Measurements from ENCODE around the gene OR8J3.
"Not testable (repeated sequence)": the region's sequence is repeated elsewhere in the genome, so short reads cannot be mapped to it uniquely, and the experiment has no call there.

OR8J3 gene

DNA sequence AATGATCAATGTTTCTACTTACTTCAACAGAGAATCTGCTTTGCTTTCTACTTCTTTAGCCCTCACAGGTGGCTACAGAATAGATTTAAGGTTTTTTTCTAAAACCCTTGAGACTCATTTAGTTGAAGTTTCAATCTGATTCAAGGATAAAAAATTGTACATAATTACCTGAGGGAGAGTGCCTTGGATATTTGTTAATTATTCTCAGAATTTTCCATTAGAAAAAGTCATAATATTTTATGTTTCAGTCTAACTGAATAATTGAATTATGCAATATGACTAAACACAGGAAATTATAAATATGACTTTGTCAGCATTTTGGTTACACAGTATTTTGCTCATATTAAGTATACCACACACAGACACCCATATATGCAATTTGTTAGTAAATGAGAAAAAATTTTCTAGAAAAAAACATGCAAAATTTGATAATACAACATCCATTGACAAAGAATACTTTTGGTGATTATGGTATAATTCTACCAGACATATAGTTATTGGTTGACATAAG lies at the start of gene OR8J3:
OR8J3 (minus strand) TSS at position 51 of the 511 bp plus-strand sequence. CDS start 2,483 bp downstream, outside the sequence.
- no peak for DNase-seq

- no peak for DNase-seq
These were observed 48.6 kb upstream of the OR8J3 start for GRCh38 chr11:56188602-56189001.

DNA sequence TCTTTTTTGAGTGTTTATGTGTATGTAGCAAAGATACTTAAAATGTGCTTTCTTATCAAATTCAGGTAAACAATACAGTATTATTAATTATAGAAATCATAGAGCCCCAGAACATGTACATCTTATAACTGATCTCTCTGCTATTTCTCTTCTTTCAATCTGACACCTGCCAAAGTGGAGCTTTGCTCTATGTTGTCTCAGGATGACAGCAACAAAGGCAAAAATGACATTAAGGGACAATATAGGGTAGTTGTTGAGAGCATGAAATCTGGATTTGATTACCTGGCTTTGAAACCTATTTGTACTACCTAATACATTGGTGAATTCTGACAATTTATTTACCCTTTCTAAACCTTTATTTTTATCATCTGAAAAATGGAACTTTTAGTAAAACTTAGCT lies 43.5 kb upstream of the OR8J3 start:
- DNase-seq = no peak

GRCh38 chr11:56176318-56176717 lies 36.3 kb upstream of the OR8J3 start, which contains the start of gene OR5J2:
Gene OR5J2 (plus strand): TSS chr11:56176618. CDS start chr11:56176618, 0 bp downstream.
- DNase-seq = no peak

GRCh38 chr11:56172256-56172830 lies 32.3 kb upstream of the OR8J3 start:
- DNase-seq = no peak

- DNase-seq = no peak
These were observed 23.8 kb upstream of the OR8J3 start for GRCh38 chr11:56163804-56164203.

GRCh38 chr11:56160217-56160616 lies 20.2 kb upstream of the OR8J3 start, which contains the start of gene OR8K5:
Gene OR8K5 (minus strand): TSS chr11:56160317. CDS start chr11:56160317, 0 bp downstream.
- no peak for DNase-seq

DNA sequence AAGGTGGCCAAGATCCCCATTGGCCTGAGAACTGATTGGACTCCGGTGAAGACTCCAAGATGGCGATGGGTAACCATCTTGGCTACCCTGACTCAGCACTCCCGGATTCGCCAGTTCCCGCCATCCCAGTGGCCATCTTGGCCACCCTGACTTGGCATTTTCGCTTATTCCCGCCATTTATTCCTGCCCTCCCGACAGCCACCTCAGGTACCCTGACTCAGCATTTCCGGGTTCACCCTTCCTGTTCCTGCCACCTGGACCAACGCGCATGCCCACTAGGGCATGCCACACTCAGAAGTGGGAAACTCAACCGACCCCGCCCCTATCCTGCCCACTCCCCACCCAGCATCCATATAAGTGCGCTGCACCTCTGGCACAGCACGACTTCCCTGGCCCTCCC lies 12.3 kb upstream of the OR8J3 start:
- DNase-seq = no peak

GRCh38 chr11:56151376-56151775 lies 11.4 kb upstream of the OR8J3 start:
- DNase-seq = no peak

DNA sequence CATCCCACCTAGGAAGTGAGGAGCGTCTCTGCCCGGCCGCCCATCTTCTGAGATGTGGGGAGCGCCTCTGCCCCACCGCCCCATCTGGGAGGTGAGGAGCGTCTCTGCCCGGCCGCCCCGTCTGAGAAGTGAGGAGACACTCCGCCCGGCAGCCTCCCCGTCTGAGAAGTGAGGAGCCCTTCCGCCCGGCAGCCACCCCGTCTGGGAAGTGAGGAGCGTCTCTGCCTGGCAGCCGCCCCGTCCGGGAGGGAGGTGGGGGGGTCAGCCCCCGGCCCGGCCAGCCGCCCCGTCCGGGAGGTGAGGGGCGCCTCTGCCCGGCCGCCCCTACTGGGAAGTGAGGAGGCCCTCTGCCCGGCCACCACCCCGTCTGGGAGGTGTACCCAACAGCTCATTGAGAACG lies 3.7 kb upstream of the OR8J3 start:
- DNase-seq = not testable (repeated sequence)

GRCh38 chr11:56122073-56122472 lies 17.9 kb downstream of the OR8J3 start, which contains the start of gene OR8H3:
Gene OR8H3 (plus strand): TSS chr11:56122373. CDS start chr11:56122373, 0 bp downstream.
- DNase-seq = no peak

DNA sequence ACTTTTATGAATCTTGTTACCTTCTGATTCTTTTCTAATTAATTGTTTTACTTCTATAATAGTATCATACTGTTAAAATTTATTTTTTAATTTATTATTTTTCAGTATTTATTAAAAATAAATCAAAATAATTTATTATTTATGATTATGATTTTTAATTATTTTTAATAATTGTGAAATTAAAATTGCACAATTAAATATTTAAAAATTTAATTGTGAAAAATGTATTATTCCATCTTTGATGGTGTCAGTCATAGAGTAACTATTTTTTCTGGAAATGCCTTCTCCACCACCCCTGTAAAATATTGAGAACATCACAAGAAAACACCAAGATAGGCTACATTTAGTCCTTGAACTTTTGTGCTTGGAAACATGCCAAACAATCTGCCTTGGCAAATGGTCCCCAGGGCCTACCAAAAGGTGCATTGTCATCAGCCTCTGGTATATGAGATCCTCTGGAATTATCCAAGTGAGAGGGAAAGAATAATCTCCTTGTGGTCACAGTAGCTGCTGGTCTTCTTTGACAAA lies 36.7 kb downstream of the OR8J3 start, which contains the start of gene OR8H2:
OR8H2 (plus strand) TSS at position 478 of the 528 bp plus-strand sequence. CDS start 1,356 bp downstream, outside the sequence.
- DNase-seq = no peak

DNA sequence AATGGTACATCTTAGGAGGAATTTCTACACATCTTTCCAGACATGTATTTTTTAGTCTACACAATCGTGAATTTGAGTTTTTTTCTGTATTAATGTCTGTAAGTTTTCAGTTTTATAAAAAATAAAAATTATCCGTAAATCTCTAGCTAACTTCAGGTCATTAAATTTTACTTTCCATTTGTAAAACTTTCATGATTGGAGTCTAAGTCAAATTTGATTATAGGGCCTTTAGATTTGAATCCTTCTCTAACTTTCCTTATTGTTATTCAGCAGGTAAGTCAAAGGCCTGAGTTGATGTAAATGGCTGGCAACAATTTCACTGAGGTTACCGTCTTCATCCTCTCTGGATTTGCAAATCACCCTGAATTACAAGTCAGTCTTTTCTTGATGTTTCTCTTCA lies 47.0 kb downstream of the OR8J3 start, which contains the start of gene OR8I2:
OR8I2 (plus strand) TSS at position 301 of the 400 bp plus-strand sequence; CDS start at position 301, 0 bp downstream.
- no peak for DNase-seq

GRCh38 chr11:56089697-56090096 lies 50.3 kb downstream of the OR8J3 start:
- DNase-seq = no peak

All from NCI-H1436 treated with DMSO at 0.1 percent for 48 hours (cell line).